ENCODE results near the gene ABTB2.

ABTB2 gene

GRCh38 chr11:34136420-34136819, 221.4 kb downstream of the ABTB2 start:
- no peak for DNase-seq

GRCh38 chr11:34135439-34135838, 222.4 kb downstream of the ABTB2 start:
- DNase-seq, result no peak

- DNase-seq, result no peak
Observed at GRCh38 chr11:34134765-34135164, 223.0 kb downstream of the ABTB2 start.

GRCh38 chr11:34132261-34132965, 225.4 kb downstream of the ABTB2 start:
- DNase-seq, result no peak

GRCh38 chr11:34128824-34129223, 229.0 kb downstream of the ABTB2 start:
- DNase-seq, result no peak

- DNase-seq, result no peak
Observed at GRCh38 chr11:34126959-34127848, 230.6 kb downstream of the ABTB2 start.

- DNase-seq, result no peak
Observed at GRCh38 chr11:34124885-34125668, 232.7 kb downstream of the ABTB2 start.

- no peak for DNase-seq
Observed at GRCh38 chr11:34120651-34121050, 237.2 kb downstream of the ABTB2 start.

- DNase-seq, result no peak
Observed at GRCh38 chr11:34114471-34114870, 243.3 kb downstream of the ABTB2 start.

- DNase-seq, result no peak
Observed at GRCh38 chr11:34114014-34114413, 243.8 kb downstream of the ABTB2 start.

- no peak for DNase-seq
Observed at GRCh38 chr11:34111722-34112270, 246.0 kb downstream of the ABTB2 start.

GRCh38 chr11:34105957-34106504, 251.8 kb downstream of the ABTB2 start:
- no peak for DNase-seq

- DNase-seq, result peak; percentile 97 to 98
Observed at GRCh38 chr11:34105079-34105956, 252.5 kb downstream of the ABTB2 start, which contains the start of gene NAT10. Gene NAT10 (plus strand): TSS chr11:34105629. CDS start chr11:34108226, 2,597 bp downstream.

- no peak for DNase-seq
Observed at GRCh38 chr11:34104680-34105078, 253.1 kb downstream of the ABTB2 start.

Measured in NCI-H187 (cell line).